Hepatocyte (in vitro differentiated cells): Measurements from ENCODE around the gene TMA7B. TPM values are rescaled to one million over a fixed set of nuclear protein-coding genes. Genes with fewer than 3 reads are reported as not detected.

ENCODE experiments used
- DNase-seq: peaks from one replicate; pipeline ENCODE4 v3.0.0-alpha.2; 2016; ENCODE audit warnings: low spot score
- H2AFZ ChIP-seq: fragments of 200-600 bp; sonication (generic); 2 replicates; pipeline ENCODE4 v1.6.0; 2016; ENCODE audit warnings: antibody characterized with exemption, mild to moderate bottlenecking
- H3K27ac ChIP-seq: fragments of 200-600 bp; sonication (generic); 2 replicates; pipeline ENCODE4 v1.5.1; 2016; ENCODE audit warnings: mild to moderate bottlenecking
- H3K27me3 ChIP-seq: fragments of 200-600 bp; sonication (generic); 2 replicates; pipeline ENCODE4 v1.6.1; 2016
- H3K36me3 ChIP-seq: fragments of 200-600 bp; sonication (generic); replicated peaks from 2 replicates; pipeline ENCODE4 v1.5.1; 2016; ENCODE audit warnings: low read depth; ENCODE audit not compliant: insufficient read depth
- H3K4me1 ChIP-seq: fragments of 200-600 bp; sonication (generic); 2 replicates; pipeline ENCODE4 v1.5.1; 2016; ENCODE audit warnings: mild to moderate bottlenecking, moderate library complexity; ENCODE audit not compliant: insufficient read depth
- H3K4me2 ChIP-seq: fragments of 200-600 bp; sonication (generic); 2 replicates; pipeline ENCODE4 v1.6.0; 2016
- H3K4me3 ChIP-seq: fragments of 200-600 bp; sonication (generic); 2 replicates; pipeline ENCODE4 v1.5.1; 2016; ENCODE audit warnings: mild to moderate bottlenecking
- H3K79me2 ChIP-seq: fragments of 200-600 bp; sonication (generic); 2 replicates; pipeline ENCODE4 v1.6.0; 2017; ENCODE audit warnings: mild to moderate bottlenecking
- H3K9me2 ChIP-seq: fragments of 200-600 bp; sonication (generic); replicated peaks from 2 replicates; pipeline ENCODE4 v1.6.0; 2017; ENCODE audit warnings: mild to moderate bottlenecking; ENCODE audit not compliant: insufficient read depth
- H3K9me3 ChIP-seq: fragments of 200-600 bp; sonication (generic); 2 replicates; pipeline ENCODE4 v1.5.1; 2016; ENCODE audit warnings: low read depth, mild to moderate bottlenecking
- H4K20me1 ChIP-seq: fragments of 200-600 bp; sonication (generic); 2 replicates; pipeline ENCODE4 v1.6.0; 2016; ENCODE audit warnings: mild to moderate bottlenecking; ENCODE audit not compliant: insufficient read depth, poor library complexity, severe bottlenecking
- CTCF ChIP-seq: fragments of 200-600 bp; sonication (generic); IDR thresholded peaks from 2 replicates; pipeline ENCODE4 v1.5.1; 2016; ENCODE audit warnings: antibody characterized with exemption, mild to moderate bottlenecking; ENCODE audit not compliant: poor library complexity
- EZH2 ChIP-seq: fragments of 200-600 bp; sonication (generic); IDR thresholded peaks from 2 replicates; pipeline ENCODE4 v1.6.1; 2016; ENCODE audit warnings: antibody characterized with exemption, mild to moderate bottlenecking, borderline replicate concordance
- EZH2phosphoT487 ChIP-seq: fragments of 200-600 bp; sonication (generic); IDR thresholded peaks from one replicate; pipeline ENCODE4 v1.6.1; 2018; ENCODE audit warnings: antibody characterized with exemption, mild to moderate bottlenecking, low read depth, moderate library complexity; ENCODE audit not compliant: unreplicated experiment, severe bottlenecking
- WGBS: methylation state at CpG from one replicate; pipeline ENCODE4 v1.1.6; 2016; ENCODE audit warnings: low lambda C conversion rate; ENCODE audit errors: missing lambda C conversion rate; 5-methylcytosine and 5-hydroxymethylcytosine counted together
- polyA plus RNA-seq: library from polyadenylated mRNA; unstranded; fragments of >200 nt; fragmentation: Nextera tagmentation; extraction: Ambion mirVana; gene quantifications from 2 replicates; pipeline ENCODE4 v1.2.1, GENCODE V29; 2016
- total RNA-seq: library from RNA; depleted of rRNA; stranded (reverse); fragments of >200 nt; gene quantifications from 2 replicates; pipeline ENCODE4 v1.2.3, GENCODE V29; 2014

Gene TMA7B
- total and polyA plus RNA-seq, 2 experiments from 2014 or later = not detected

- no peaks in the 10 kb centered on the region for H3K9me2 ChIP-seq
- no peak for TF ChIP-seq CTCF
- no peak for TF ChIP-seq EZH2phosphoT487
- TF ChIP-seq EZH2 = no peak
- H2AFZ ChIP-seq = no peak overlapping the region
- H3K27me3 ChIP-seq = no peaks in the 10 kb centered on the region
- H4K20me1 ChIP-seq = peaks cover 6% of the 10 kb centered on the region
- H3K9me3 ChIP-seq = no peaks in the 10 kb centered on the region
- WGBS = 91% methylated on average over 6 of the region's 6 CpGs
- peaks cover 37% of the 10 kb centered on the region for H3K4me1 ChIP-seq
- DNase-seq = no peak
- no peak overlapping the region for H3K4me3 ChIP-seq
- no peak overlapping the region for H3K27ac ChIP-seq
- H3K4me2 ChIP-seq = no peak overlapping the region
- H3K36me3 ChIP-seq = no peaks in the 10 kb centered on the region
- peaks cover 60% of the 10 kb centered on the region for H3K79me2 ChIP-seq
Observed at GRCh38 chr22:40002935-40003715, 42.9 kb downstream of the TMA7B start.

- Histone ChIP-seq H4K20me1 (peaks cover 6% of the 10 kb centered on the region), H3K4me3 (no peak overlapping the region), H3K79me2 (peaks cover 58% of the 10 kb centered on the region), H2AFZ (no peak overlapping the region), H3K27ac (no peak overlapping the region), H3K36me3 (no peaks in the 10 kb centered on the region), H3K9me2 (no peaks in the 10 kb centered on the region), H3K27me3 (no peaks in the 10 kb centered on the region), H3K4me1 (peaks cover 26% of the 10 kb centered on the region), H3K4me2 (no peak overlapping the region), H3K9me3 (no peaks in the 10 kb centered on the region)
- no peak for DNase-seq
- TF ChIP-seq EZH2 = no peak
- TF ChIP-seq CTCF = no peak
- TF ChIP-seq EZH2phosphoT487 = no peak
- WGBS = 88% methylated on average over 6 of the region's 6 CpGs
Observed at GRCh38 chr22:40004836-40005235, 44.6 kb downstream of the TMA7B start.

- Histone ChIP-seq H3K79me2 (peaks cover 52% of the 10 kb centered on the region), H3K27me3 (no peaks in the 10 kb centered on the region), H3K27ac (no peak overlapping the region), H3K36me3 (no peaks in the 10 kb centered on the region), H2AFZ (no peak overlapping the region), H3K4me2 (no peak overlapping the region), H3K9me2 (no peaks in the 10 kb centered on the region), H3K9me3 (no peaks in the 10 kb centered on the region), H4K20me1 (peaks cover 10% of the 10 kb centered on the region), H3K4me3 (no peak overlapping the region), H3K4me1 (peaks cover 21% of the 10 kb centered on the region)
- TF ChIP-seq EZH2 (no peak), CTCF (no peak), EZH2phosphoT487 (no peak)
- DNase-seq = no peak
- 86% methylated on average over 8 of the region's 8 CpGs for WGBS
Observed at GRCh38 chr22:40006641-40007040, 46.4 kb downstream of the TMA7B start.
